Endothelial cell (in vitro differentiated cells): ENCODE data around the gene MAML3. TPM values are rescaled to one million over a fixed set of nuclear protein-coding genes. Genes with fewer than 3 reads are reported as not detected.

Experiments
- DNase-seq: peaks from one replicate; pipeline ENCODE4 v3.0.0; 2021; ENCODE audit warnings: low spot score
- H3K27ac Mint-ChIP-seq: one replicate; pipeline ENCODE4 v1.8.0; 2021; ENCODE audit warnings: mixed read lengths, inconsistent platforms; ENCODE audit not compliant: unreplicated experiment
- H3K27me3 Mint-ChIP-seq: one replicate; pipeline ENCODE4 v1.8.0; 2021; ENCODE audit warnings: mild to moderate bottlenecking, moderate library complexity, mixed read lengths, inconsistent platforms; ENCODE audit not compliant: unreplicated experiment
- H3K36me3 Mint-ChIP-seq: one replicate; pipeline ENCODE4 v1.8.0; 2021; ENCODE audit warnings: mild to moderate bottlenecking, low read depth, mixed read lengths, inconsistent platforms; ENCODE audit not compliant: unreplicated experiment
- H3K4me1 Mint-ChIP-seq: one replicate; pipeline ENCODE4 v1.8.0; 2021; ENCODE audit warnings: mild to moderate bottlenecking, mixed read lengths, inconsistent platforms; ENCODE audit not compliant: unreplicated experiment
- H3K4me3 Mint-ChIP-seq: one replicate; pipeline ENCODE4 v1.8.0; 2021; ENCODE audit warnings: mild to moderate bottlenecking, mixed read lengths, inconsistent platforms; ENCODE audit not compliant: unreplicated experiment
- H3K9me3 Mint-ChIP-seq: one replicate; pipeline ENCODE4 v1.8.0; 2021; ENCODE audit warnings: mixed read lengths, inconsistent platforms; ENCODE audit not compliant: unreplicated experiment
- total RNA-seq: library from RNA; stranded (reverse); fragmentation: NEBNext Ultra II Directional; extraction: Animal tissue kit (Norgen Biotek cat#: 25700); gene quantifications from one replicate; pipeline ENCODE4 v1.2.1, GENCODE V29; 2021; ENCODE audit not compliant: unreplicated experiment
- TF ChIP-seq, protein P1 (sequence below): fragments of 200-600 bp; sonication (generic); IDR thresholded peaks from one replicate; pipeline ENCODE4 v1.5.0; 2021; ENCODE audit warnings: antibody characterized with exemption; ENCODE audit not compliant: unreplicated experiment

The MAML3 gene
- total RNA-seq, 1 donor from 2014 or later = 31.0 TPM

DNA sequence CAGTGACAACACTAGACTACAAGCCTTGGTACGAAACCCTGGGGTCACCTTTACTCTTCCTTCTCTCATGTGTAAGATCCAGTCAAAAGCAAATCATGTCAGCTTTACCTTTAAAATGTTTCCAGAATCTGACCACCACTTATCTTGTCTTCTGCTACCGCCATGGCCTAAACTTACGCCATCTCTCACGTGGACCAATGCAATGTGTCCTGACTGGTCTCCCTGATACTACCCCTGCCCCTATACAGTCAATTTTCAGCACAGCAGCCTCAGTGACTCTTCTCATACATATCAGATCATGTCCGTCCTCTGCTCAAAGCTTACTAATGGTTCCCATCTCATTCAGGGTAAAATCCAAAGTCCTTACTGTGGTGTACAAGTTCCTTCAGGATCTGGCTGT, 15.0 kb upstream of the MAML3 start:
- Mint-ChIP-seq H3K36me3 (no peaks in the 10 kb centered on the region), H3K4me1 (no peaks in the 10 kb centered on the region), H3K27me3 (peaks cover 1% of the 10 kb centered on the region), H3K27ac (no peak overlapping the region), H3K4me3 (no peak overlapping the region), H3K9me3 (no peaks in the 10 kb centered on the region)
- TF ChIP-seq, protein P1, sequence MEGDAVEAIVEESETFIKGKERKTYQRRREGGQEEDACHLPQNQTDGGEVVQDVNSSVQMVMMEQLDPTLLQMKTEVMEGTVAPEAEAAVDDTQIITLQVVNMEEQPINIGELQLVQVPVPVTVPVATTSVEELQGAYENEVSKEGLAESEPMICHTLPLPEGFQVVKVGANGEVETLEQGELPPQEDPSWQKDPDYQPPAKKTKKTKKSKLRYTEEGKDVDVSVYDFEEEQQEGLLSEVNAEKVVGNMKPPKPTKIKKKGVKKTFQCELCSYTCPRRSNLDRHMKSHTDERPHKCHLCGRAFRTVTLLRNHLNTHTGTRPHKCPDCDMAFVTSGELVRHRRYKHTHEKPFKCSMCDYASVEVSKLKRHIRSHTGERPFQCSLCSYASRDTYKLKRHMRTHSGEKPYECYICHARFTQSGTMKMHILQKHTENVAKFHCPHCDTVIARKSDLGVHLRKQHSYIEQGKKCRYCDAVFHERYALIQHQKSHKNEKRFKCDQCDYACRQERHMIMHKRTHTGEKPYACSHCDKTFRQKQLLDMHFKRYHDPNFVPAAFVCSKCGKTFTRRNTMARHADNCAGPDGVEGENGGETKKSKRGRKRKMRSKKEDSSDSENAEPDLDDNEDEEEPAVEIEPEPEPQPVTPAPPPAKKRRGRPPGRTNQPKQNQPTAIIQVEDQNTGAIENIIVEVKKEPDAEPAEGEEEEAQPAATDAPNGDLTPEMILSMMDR = no peak
- no peak for DNase-seq

- Mint-ChIP-seq H3K4me3 (no peak overlapping the region), H3K9me3 (no peaks in the 10 kb centered on the region), H3K27me3 (peaks cover 1% of the 10 kb centered on the region), H3K36me3 (no peaks in the 10 kb centered on the region), H3K4me1 (no peaks in the 10 kb centered on the region), H3K27ac (no peak overlapping the region)
- no peak for DNase-seq
- TF ChIP-seq, protein P1 = no peak
Measured at GRCh38 chr4:140168474-140168873, 14.5 kb upstream of the MAML3 start.

- H3K36me3 Mint-ChIP-seq = no peaks in the 10 kb centered on the region
- H3K27ac Mint-ChIP-seq = no peak overlapping the region
Measured at GRCh38 chr4:140163029-140163810, 9.2 kb upstream of the MAML3 start.

DNA sequence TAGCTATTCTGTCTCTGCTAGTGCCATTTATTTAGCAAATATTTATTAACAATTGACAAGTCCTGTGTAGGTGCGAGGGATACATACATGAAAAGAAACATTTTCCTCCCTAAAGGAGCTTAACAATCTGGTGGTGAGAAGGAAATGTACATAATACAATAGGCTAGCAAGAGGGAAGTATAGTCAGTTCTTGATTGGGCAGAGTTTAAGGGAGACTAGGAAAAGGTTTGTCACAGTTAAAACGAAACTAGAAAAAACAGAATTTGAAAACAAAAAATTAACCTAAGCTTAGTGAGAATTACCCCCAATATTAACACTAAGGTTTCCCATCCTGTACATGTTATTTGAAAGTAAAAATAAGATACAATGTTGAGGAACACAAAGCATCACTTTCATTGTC, 8.6 kb upstream of the MAML3 start:
- no peaks in the 10 kb centered on the region for H3K9me3 Mint-ChIP-seq
- peaks cover 3% of the 10 kb centered on the region for H3K4me1 Mint-ChIP-seq
- no peak for DNase-seq
- peaks cover 1% of the 10 kb centered on the region for H3K27me3 Mint-ChIP-seq
- no peaks in the 10 kb centered on the region for H3K36me3 Mint-ChIP-seq
- no peak overlapping the region for H3K27ac Mint-ChIP-seq
- TF ChIP-seq, protein P1 = no peak
- no peak overlapping the region for H3K4me3 Mint-ChIP-seq

More at GRCh38 chr4:140163029-140163810, 9.2 kb upstream of the MAML3 start:
- TF ChIP-seq, protein P1 = no peak
- Mint-ChIP-seq H3K4me1 (peaks cover 3% of the 10 kb centered on the region), H3K27me3 (peaks cover 1% of the 10 kb centered on the region), H3K9me3 (no peaks in the 10 kb centered on the region), H3K4me3 (no peak overlapping the region)
- DNase-seq = no peak

DNA sequence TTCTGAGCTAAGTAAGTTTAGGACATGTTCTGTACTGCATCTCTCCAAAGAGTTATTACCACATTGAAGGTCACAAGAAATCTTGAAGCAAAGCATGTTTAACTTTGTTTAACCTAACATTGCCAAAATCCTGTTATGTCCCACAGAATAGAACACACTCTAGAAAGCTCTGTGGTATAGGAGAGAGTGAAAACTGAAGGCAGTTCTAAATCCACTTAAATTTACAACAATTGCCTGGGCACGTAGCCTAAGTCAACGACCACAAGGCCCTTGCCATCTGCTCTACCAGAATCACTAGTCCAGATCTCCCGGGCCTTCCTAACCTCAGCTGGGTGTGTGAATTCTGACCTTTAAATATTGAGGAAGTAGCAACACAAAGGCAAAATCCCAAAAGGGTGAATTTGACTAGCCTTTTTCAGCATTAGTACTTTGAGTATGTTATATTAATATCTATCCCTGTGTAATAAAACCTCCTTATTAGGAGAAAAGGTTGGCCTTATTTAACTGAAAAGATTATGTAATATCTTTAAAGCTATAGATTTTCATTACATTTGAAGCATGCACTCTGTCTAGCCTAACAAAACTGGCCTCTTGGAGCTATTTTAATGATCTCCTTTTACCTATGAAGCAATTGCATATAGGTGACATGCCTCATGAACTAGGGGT, 4.5 kb upstream of the MAML3 start:
- peaks cover 9% of the 10 kb centered on the region for H3K4me1 Mint-ChIP-seq
- H3K27ac Mint-ChIP-seq = no peak overlapping the region
- H3K27me3 Mint-ChIP-seq = peaks cover 9% of the 10 kb centered on the region

More for the DNA sequence above, 4.5 kb upstream of the MAML3 start:
- TF ChIP-seq, protein P1 = no peak
- Mint-ChIP-seq H3K36me3 (peaks cover 4% of the 10 kb centered on the region), H3K4me3 (no peak overlapping the region), H3K9me3 (no peaks in the 10 kb centered on the region)
- DNase-seq = no peak
